Measurements from ENCODE around the gene GOLGA8S. TPM values are rescaled to one million over a fixed set of nuclear protein-coding genes. Genes with fewer than 3 reads are reported as not detected.
"Not testable (repeated sequence)": the region's sequence is repeated elsewhere in the genome, so short reads cannot be mapped to it uniquely, and the experiment has no call there.

GOLGA8S gene
- polyA plus RNA-seq, 1 experiment = 0.01 TPM

DNA sequence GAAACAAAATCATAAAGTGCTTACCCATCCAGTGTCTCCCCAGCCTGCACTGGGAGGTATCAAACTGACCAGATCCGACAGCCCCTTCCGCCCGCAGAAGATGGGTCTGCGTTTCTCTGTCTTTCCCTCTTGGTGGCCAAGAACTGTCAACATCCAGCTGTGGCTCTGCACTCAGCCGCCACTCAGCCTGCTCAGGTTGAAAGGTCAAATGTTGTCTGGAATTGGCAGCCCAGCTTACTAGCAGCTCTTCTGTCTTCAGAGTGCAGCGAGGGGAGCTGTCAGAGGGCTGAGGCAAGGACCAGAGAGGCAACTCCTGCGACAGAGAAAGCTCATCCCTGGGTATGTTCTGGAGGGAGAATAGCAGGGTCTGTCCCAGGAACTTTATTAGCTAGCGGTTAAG is 47.1 kb downstream of the GOLGA8S start:
- TF ChIP-seq CTCF (IDR thresholded peaks at IDR 0.05; ENCODE audit: insufficient read depth, low read depth, low read length) = no peak
- POLR2A ChIA-PET = no interaction called here
- Histone ChIP-seq H3K27me3 (ENCODE audit: control insufficient read depth, insufficient read depth, low read length) (no peaks in the 10 kb centered on the region), H3K4me3 (ENCODE audit: low read depth, low read length) (no peak overlapping the region), H3K36me3 (ENCODE audit: control insufficient read depth, insufficient read depth, low read length) (no peaks in the 10 kb centered on the region)
- CTCF ChIA-PET = no interaction called here
- no peak for DNase-seq (ENCODE audit: low read depth)

DNA sequence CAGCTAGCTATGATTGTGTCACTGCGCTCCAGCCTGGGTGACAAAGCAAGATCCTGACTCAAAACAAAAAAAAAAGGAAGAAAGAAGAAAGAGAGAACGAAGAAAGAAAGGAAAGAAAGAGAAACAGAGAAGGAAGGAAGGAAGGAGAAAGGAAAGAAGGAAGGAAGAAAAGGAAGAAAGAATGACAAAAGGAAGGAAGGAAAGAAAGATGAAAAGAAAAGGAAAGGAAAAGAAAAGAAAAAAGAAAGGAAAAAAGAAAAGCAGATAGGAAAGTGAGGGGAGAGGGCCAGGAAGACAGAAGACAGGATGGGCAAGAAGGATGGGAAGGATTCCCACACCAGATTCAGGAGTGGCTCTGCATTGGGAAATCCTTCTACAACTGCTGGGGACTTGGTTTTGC is 47.6 kb downstream of the GOLGA8S start:
- no peaks in the 10 kb centered on the region for H3K27me3 ChIP-seq (ENCODE audit: control insufficient read depth, insufficient read depth, low read length)
- H3K36me3 ChIP-seq (ENCODE audit: control insufficient read depth, insufficient read depth, low read length) = no peaks in the 10 kb centered on the region
- no peak for DNase-seq (ENCODE audit: low read depth)
- no peak for TF ChIP-seq CTCF (IDR thresholded peaks at IDR 0.05; ENCODE audit: insufficient read depth, low read depth, low read length)
- CTCF ChIA-PET = no interaction called here
- POLR2A ChIA-PET = no interaction called here
- no peak overlapping the region for H3K4me3 ChIP-seq (ENCODE audit: low read depth, low read length)

DNA sequence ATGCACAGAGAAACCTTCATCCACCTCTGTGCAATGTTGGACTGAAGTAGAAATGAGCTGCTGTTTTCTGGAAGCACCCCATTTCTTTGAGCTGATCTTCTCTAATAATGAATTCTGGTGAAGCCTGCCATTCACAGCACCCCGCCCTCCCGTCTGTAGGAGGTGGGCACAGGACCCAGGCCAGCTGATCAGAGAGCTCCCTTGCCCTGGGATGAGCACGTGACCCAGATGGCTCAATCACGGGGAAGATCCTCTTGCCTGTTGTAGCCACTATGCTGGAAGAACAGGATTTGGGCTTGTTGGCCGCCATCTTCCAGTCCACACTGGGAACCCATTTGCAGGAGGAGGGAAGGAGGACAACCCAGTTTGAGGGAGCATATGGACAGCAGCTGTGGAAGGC is 48.0 kb downstream of the GOLGA8S start:
- no peak for TF ChIP-seq CTCF (IDR thresholded peaks at IDR 0.05; ENCODE audit: insufficient read depth, low read depth, low read length)
- Histone ChIP-seq H3K4me3 (ENCODE audit: low read depth, low read length) (no peak overlapping the region), H3K27me3 (ENCODE audit: control insufficient read depth, insufficient read depth, low read length) (no peaks in the 10 kb centered on the region), H3K36me3 (ENCODE audit: control insufficient read depth, insufficient read depth, low read length) (no peaks in the 10 kb centered on the region)
- DNase-seq (ENCODE audit: low read depth) = no peak
- ChIA-PET POLR2A (no interaction called here), CTCF (no interaction called here)

DNA sequence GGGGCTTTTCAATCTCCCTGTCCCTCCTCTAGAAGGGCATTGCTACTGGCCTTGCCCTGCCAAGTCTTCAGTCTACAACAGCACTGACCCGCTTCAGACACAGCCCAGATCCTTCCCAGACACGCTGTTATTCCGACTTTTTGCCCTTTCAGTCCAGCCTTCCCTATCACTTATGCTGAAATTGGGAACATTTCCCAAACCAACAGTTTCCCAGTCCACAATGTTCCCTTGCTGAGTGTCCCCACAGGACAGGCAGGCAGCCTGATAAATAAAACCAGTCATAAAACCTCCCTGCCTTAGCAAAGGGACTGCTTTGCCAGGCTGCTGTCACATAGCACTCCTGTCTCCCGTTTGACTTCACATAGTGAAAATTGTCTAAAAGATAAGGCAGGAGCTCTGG is 49.0 kb downstream of the GOLGA8S start:
- POLR2A ChIA-PET = no interaction called here
- DNase-seq (ENCODE audit: low read depth) = no peak
- H3K36me3 ChIP-seq (ENCODE audit: control insufficient read depth, insufficient read depth, low read length) = no peaks in the 10 kb centered on the region
- TF ChIP-seq CTCF (IDR thresholded peaks at IDR 0.05; ENCODE audit: insufficient read depth, low read depth, low read length) = no peak
- H3K27me3 ChIP-seq (ENCODE audit: control insufficient read depth, insufficient read depth, low read length) = no peaks in the 10 kb centered on the region
- H3K4me3 ChIP-seq (ENCODE audit: low read depth, low read length) = no peak overlapping the region
- CTCF ChIA-PET = no interaction called here

- CTCF ChIA-PET = no interaction called here
- H3K27me3 ChIP-seq (ENCODE audit: control insufficient read depth, insufficient read depth, low read length) = no peaks in the 10 kb centered on the region
- POLR2A ChIA-PET = no interaction called here
- H3K36me3 ChIP-seq (ENCODE audit: control insufficient read depth, insufficient read depth, low read length) = no peaks in the 10 kb centered on the region
- no peak for TF ChIP-seq CTCF (IDR thresholded peaks at IDR 0.05; ENCODE audit: insufficient read depth, low read depth, low read length)
- DNase-seq (ENCODE audit: low read depth) = no peak
- no peak overlapping the region for H3K4me3 ChIP-seq (ENCODE audit: low read depth, low read length)
Measured at GRCh38 chr15:23411841-23412240, 57.3 kb downstream of the GOLGA8S start.

GRCh38 chr15:23412881-23413600 is 58.5 kb downstream of the GOLGA8S start:
- CTCF ChIA-PET; H3K36me3 ChIP-seq (ENCODE audit: control insufficient read depth, insufficient read depth, low read length); POLR2A ChIA-PET; H3K4me3 ChIP-seq (ENCODE audit: low read depth, low read length); DNase-seq (ENCODE audit: low read depth); H3K27me3 ChIP-seq (ENCODE audit: control insufficient read depth, insufficient read depth, low read length): not testable (repeated sequence)

All from BJ (cell line).